ENCODE data around the gene SIPA1L3. TPM values are rescaled to one million over a fixed set of nuclear protein-coding genes. Genes with fewer than 3 reads are reported as not detected.

SIPA1L3 gene
- total and polyA plus RNA-seq, 9 of the 15 experiments (the other 6 are each of a cell fraction or from before 2014, with no cell fraction given), result 0.01 to 6.1 (median 2.5) TPM

GRCh38 chr19:38255383-38256014 lies 348.5 kb downstream of the SIPA1L3 start (continued):
- TF ChIP-seq TFAM (CRISPR knock-in tag; conservative IDR thresholded peaks at IDR 0.05) (no peak), TARDBP (IDR thresholded peaks at IDR 0.05) (no peak), FOXP1 (CRISPR knock-in tag; IDR thresholded peaks at IDR 0.05) (no peak), HNRNPL (IDR thresholded peaks at IDR 0.05; ENCODE audit: low read depth, low read length) (no peak), SIN3B (IDR thresholded peaks at IDR 0.05; ENCODE audit: low read depth) (no peak), POLR2AphosphoS5 (IDR thresholded peaks at IDR 0.05; ENCODE audit: control insufficient read depth, insufficient read depth, low read depth, low read length) (no peak), CHCHD3 (CRISPR knock-in tag; IDR thresholded peaks at IDR 0.05) (no peak), ZNF184 (CRISPR knock-in tag; IDR thresholded peaks at IDR 0.05) (no peak), CHD4 (IDR thresholded peaks at IDR 0.05; ENCODE audit: insufficient read depth, insufficient replicate concordance, low read depth, low read length, poor library complexity, severe bottlenecking) (no peak), ZBTB12 (CRISPR knock-in tag; IDR thresholded peaks at IDR 0.05) (no peak), RFX7 (CRISPR knock-in tag; IDR thresholded peaks at IDR 0.05) (no peak), ZNF280B (CRISPR knock-in tag; IDR thresholded peaks at IDR 0.05) (no peak), MBD1 (CRISPR knock-in tag; IDR thresholded peaks at IDR 0.05) (no peak), TEAD4 (IDR thresholded peaks at IDR 0.05; ENCODE audit: low read length) (0 out of 2 replicates have a peak, but pooled peaks have one; percentile 4), TEAD4 (CRISPR knock-in tag; IDR thresholded peaks at IDR 0.05; ENCODE audit: borderline replicate concordance) (no peak), FOXO4 (CRISPR knock-in tag; IDR thresholded peaks at IDR 0.05) (no peak), ZNF232 (CRISPR knock-in tag; IDR thresholded peaks at IDR 0.05) (no peak), SMARCB1 (IDR thresholded peaks at IDR 0.05; ENCODE audit: insufficient read length, low read depth) (no peak), NR0B1 (IDR thresholded peaks at IDR 0.05; ENCODE audit: partially characterized antibody) (no peak), C11orf30 (IDR thresholded peaks at IDR 0.05; ENCODE audit: low read depth) (no peak), ZNF224 (CRISPR knock-in tag; IDR thresholded peaks at IDR 0.05) (no peak), KAT8 (IDR thresholded peaks at IDR 0.05; ENCODE audit: low read depth) (no peak), ZFP30 (CRISPR knock-in tag; IDR thresholded peaks at IDR 0.05; ENCODE audit: borderline replicate concordance) (no peak)

All from K562 (cell line).